Cardiac fibroblast (primary cell): ENCODE results near the gene PTPRJ.

Experiments
- DNase-seq, 2 donors: peaks; one replicate each; pipeline versions ENCODE4 v3.0.0 to v3.0.0-alpha.2; 2010; ENCODE audit warnings: low read depth in 2 of 2
- H3K4me3 ChIP-seq, 2 donors: replicated peaks in 1 of 2; 1 replicate in 1 of 2; 2 replicates in 1 of 2; pipeline ENCODE4 v1.5.1; 2011; ENCODE audit warnings: low read depth in 2 of 2, low read length in 2 of 2, mild to moderate bottlenecking in 2 of 2, moderate library complexity in 1 of 2
- CTCF ChIP-seq: IDR thresholded peaks from one replicate; pipeline ENCODE4 v1.5.1; 2011; ENCODE audit warnings: low read depth, mild to moderate bottlenecking, low read length, inconsistent platforms

PTPRJ gene

DNA sequence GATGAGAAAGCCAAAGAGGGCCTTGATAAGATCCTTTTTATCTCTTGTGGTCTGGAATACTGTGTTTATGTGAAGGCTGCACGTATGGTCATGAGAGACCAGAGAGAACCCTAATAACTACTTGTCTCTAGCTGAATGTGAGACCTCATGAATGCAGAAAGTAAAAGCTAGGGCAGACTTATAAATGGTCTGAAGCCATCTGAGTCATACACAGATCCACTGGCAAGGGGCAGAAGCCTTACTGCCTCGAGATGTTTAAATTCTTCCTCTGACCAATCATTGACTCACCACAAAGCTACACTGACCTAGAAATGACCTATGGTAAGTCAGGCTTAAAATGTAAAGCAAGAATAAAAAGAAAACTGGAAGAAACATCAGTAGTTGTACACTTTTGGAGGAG, 213.5 kb downstream of the PTPRJ start:
- H3K4me3 ChIP-seq: no peak overlapping the region
- peak in 1 of 2 donors; percentile 80 for DNase-seq
- no peak for TF ChIP-seq CTCF

DNA sequence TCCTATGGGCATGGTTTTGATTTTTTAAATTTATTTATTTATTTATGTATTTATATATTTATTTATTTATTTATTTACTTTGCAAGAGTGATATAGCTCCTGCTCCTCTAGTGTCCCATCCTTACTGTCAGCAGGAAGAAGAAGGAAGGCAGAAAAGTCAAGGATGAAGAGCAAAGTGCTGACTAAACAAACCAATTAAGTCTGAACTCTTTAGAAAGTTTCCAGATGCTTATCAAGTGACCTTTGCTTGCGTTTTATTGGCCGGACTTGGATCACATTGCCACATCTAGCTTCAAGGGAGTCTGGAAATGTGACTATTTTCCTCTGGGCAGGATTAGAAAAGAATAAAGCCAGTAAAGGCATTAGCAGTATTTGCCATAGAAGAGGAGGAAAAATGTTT, 227.5 kb downstream of the PTPRJ start:
- no peak for TF ChIP-seq CTCF
- H3K4me3 ChIP-seq: no peak overlapping the region
- DNase-seq: no peak

DNA sequence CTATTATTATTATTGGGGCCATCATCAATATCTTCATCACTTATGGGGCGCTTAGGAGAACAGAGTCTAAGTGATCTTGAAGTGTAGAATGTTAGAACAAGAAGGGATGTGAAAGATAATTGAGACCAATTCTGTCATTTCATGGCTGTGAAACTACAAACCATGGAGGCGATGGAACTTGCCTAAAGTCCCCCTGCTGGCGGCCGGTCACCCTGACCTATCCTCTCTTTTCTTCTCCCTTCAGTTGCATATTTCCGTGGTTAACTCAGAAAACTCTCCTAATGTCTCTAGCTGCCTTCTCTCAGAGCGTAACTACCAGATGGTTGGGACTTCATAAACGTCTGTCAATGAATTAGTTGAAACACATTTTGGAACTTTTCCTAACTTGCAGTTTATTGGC, 229.7 kb downstream of the PTPRJ start:
- peak in 1 of 2 donors; percentile 36 for DNase-seq

GRCh38 chr11:48216510-48216909, 236.2 kb downstream of the PTPRJ start, which contains the start of gene OR4B1:
Gene OR4B1, plus strand, starts transcription at chr11:48216810. Its CDS starts 0 bp downstream, at chr11:48216810.
- H3K4me3 ChIP-seq: no peak within 1 kb of the TSS
- no peak for TF ChIP-seq CTCF
- no peak for DNase-seq

More for the DNA sequence above, 229.7 kb downstream of the PTPRJ start:
- TF ChIP-seq CTCF: peak; percentile 32
- no peak overlapping the region for H3K4me3 ChIP-seq
